Stimulated activated CD4-positive, alpha-beta T cell treated with anti-CD3 and anti-CD28 coated beads, TNF-alpha, amount 100 ng/mL, for 24 hours (primary cell): ENCODE measurements around the gene OPCML.

Experiments used
- DNase-seq, 3 experiments: peaks; one replicate each; pipeline ENCODE4 v3.0.0-alpha.2; 2020; ENCODE audit warnings: low read depth in 3 of 3

The OPCML gene

GRCh38 chr11:132742929-132743328 is 789.4 kb downstream of the OPCML start:
- DNase-seq, result no peak

DNA sequence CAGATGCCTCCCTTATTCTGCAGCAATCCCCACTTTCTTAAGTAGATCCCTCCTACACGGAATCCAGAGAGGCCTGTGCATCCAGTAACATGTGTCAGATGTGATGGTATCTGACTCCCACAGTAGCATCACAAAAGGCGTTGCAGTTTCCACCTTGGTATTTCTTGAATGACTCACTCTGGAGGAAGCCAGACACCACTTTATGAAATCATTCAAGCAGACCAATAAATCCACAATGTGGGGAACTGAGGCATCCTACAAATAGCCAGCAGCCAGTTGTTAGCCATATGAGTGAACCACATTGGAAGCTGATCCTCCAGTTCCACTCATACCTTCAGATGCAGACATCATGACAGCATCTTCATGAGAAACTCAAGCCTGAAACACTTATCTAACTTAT is 798.1 kb downstream of the OPCML start:
- DNase-seq, result no peak

DNA sequence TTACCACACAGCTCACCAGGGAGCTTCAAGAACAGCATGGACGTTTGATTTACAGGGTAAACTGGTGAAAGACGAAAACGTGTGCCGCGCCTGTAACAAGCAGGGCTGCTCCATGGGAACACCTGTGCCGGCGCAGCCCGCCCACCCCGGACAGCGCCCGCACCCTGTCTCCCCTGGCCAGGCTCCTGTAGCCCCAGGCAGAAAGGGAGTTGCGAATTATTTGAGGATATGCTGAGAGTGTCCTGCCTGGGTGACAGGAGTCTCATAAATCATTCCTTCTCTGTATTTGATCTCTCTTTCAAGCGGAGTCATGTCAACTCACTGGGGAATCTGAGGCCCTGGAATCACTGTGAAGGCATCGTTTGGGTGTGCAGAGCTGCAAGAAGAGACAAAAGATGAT is 804.3 kb downstream of the OPCML start:
- DNase-seq, result no peak

GRCh38 chr11:132721526-132721925 is 810.8 kb downstream of the OPCML start:
- DNase-seq, result no peak

GRCh38 chr11:132719684-132720083 is 812.6 kb downstream of the OPCML start:
- DNase-seq, result no peak

- DNase-seq, result peak in 2 of 3 experiments; percentile 11 to 31
Measured at GRCh38 chr11:132718711-132719671, 813.3 kb downstream of the OPCML start.

- DNase-seq, result no peak
Measured at GRCh38 chr11:132717824-132718223, 814.5 kb downstream of the OPCML start.

DNA sequence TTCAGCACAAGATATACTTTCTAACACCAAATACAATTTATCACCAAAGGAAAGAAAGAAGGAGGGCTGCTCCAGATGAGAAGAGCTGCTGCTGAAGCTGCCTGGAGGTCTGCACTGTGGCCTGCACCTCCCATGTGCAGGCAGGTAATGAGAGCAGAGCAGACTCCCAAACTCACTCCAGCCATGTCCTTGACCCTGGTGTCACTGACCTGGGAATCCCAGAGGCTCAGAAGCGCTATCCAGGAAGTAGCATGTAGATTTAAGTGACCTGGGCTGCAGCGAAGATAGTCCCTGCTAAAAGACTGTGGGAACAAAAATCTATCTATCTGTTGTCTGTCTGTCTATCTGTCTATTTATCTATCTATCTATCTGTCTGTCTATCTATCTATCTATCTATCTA is 816.3 kb downstream of the OPCML start:
- no peak for DNase-seq

GRCh38 chr11:132714859-132715440 is 817.4 kb downstream of the OPCML start:
- DNase-seq, result no peak

DNA sequence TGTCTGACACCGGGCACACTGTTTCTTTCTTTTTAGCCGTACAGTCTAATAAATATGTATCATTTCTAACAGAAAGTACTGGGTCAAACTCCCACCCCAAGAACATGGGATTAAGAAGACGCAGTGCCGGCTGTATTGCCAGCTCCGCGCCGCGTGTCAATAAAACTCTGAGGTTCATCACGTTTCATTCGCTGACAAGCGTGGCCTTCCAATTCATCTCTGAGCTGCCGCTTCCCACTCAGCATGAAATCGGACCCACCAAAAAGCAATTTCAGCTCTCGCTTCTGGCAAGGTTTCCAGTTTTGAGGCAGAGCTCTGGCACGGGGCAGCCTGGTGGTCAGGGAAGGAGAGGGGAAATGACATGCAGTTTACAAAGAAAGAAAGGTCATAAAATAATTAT is 819.8 kb downstream of the OPCML start:
- no peak for DNase-seq

DNA sequence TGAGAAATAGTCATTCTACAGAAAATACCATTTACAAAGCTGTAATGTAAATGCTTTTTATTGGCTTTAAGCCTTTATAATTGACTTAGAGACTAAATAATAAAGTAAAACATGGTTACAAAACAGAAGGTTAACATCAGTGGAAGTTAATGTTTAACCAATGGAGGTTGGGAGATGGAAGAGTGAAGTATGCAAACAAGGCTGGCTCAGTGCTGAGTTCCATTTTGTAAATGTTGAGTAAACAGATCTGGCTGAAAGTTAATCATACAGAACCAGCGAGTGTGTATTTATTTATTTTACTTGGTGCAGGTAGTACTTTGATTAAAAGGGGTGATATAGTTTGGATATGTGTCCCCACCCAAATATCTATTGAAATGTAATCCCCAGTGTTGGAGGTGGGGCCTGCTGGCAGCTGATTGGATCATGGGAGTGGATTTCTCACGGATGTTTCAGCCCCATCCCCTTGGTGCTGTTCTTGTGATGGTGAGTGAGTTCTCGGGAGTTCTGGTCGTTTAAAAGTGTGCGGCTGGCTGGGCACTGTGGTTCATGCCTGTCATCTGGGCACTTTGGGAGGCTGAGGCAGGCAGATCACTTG is 827.4 kb downstream of the OPCML start:
- no peak for DNase-seq

DNA sequence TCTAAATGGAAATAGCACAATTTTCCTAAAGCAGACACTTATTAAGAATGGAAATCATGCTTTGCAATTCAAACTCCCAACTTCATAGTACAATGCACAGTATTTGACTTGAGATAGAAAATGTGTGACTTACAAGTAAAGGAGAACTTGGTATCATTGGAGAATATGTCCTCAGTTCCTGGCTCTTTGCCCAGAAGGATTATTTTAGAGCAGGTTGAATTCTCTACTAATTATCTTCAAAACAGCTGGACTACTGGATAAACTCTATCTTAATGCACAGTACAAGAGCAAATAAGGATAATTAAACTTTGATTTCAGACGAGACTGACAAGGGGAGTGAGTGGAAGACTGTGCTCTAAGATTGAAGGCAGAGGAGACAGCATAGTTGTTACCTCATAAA is 839.4 kb downstream of the OPCML start:
- no peak for DNase-seq

DNA sequence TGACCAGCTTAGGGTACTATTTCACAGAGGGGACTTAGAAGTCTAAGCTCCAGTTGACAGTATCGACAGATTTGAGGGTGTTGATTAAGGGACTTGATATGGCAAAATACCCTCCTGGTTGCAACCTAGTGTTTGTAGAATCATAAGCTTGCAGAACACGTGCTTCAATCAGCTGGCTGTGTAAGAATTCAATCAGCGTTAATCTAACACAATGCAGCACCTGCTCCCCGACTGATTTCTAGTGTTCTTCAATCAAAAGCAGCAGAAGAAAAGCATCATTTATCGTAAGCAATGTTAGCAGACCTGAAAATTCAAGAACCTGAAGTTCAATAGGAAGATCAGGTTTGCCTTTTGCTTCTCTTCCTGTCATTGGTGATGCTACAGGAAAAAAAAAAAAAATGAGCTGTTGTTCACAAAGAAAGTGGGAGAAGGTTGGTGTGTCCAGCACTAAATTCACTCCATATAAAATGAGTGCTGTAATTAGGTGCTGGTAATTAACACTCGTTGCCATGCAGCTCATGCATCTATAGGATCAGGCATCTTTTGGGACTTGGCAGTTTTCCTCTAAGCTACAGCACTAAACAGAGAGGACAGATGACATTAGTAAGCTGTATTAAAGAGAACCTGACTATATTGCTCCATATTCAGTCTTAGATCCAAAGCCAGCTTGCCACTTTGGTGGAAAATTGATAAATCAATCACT is 840.3 kb downstream of the OPCML start:
- DNase-seq, result no peak

GRCh38 chr11:132686886-132687285 is 845.4 kb downstream of the OPCML start:
- no peak for DNase-seq

- no peak for DNase-seq
Measured at GRCh38 chr11:132685174-132685611, 847.1 kb downstream of the OPCML start.

DNA sequence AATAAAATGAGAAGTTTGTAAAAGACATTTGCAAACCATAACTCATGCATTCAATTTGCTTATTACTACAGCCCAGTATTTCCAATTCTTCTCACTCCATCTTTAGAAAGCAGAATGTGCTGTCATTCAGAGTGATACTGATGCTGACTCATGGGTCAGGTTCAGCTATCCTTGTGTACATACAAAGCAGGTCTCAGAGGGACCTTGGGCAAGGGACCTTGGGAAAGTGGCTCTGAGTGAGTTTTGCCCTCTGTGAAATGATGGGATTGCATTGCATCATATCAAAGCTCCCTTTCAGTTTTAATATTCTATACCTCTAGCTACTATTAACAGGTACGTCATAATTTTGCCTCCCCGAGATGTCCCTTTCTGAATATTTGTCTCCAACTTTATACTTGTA is 848.7 kb downstream of the OPCML start:
- no peak for DNase-seq

GRCh38 chr11:132681971-132682370 is 850.3 kb downstream of the OPCML start:
- no peak for DNase-seq

GRCh38 chr11:132680584-132680983 is 851.7 kb downstream of the OPCML start:
- no peak for DNase-seq

- DNase-seq, result no peak
Measured at GRCh38 chr11:132674151-132674550, 858.1 kb downstream of the OPCML start.

DNA sequence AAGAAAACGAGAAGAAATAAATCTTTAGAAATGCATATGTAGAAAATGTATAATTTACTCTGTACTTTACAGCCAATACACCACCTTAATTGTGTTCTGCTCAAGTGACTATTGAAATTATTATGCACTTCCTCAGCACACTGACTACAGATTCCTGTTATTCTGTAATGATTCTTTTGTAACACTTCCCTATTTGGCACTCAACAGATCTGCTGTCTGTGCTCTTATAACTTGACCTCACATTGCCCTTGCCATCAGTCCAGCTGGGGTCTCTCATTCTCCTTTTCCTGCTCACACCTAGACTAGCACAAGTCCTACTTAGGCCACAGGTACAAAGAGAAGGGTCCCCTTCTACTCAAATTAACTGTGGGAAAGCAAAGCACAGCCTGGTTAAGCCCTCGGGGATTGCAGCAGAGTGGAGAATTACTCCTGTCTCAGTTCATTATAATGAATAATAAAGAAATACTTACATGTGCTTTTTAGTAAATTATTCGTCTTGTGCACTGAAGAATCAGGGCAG is 860.4 kb downstream of the OPCML start:
- no peak for DNase-seq

- DNase-seq, result no peak
Measured at GRCh38 chr11:132670921-132671675, 861.2 kb downstream of the OPCML start.
